NOMO-1 treated with dmso at 0.1 percent for 144 hours (cell line): ENCODE results near the gene HYAL1.
"Not testable (repeated sequence)": the region's sequence is repeated elsewhere in the genome, so short reads cannot be mapped to it uniquely, and the experiment has no call there.

Experiments
- DNase-seq: peaks from one replicate; lab custom pipeline; 2025; ENCODE audit not compliant: unreplicated experiment; lab: John Stamatoyannopoulos, UW

Gene HYAL1

GRCh38 chr3:50263478-50264382, 39.6 kb downstream of the HYAL1 start:
- no peak for DNase-seq

GRCh38 chr3:50262778-50263177, 40.6 kb downstream of the HYAL1 start:
- no peak for DNase-seq

GRCh38 chr3:50262200-50262599, 41.2 kb downstream of the HYAL1 start:
- DNase-seq, result not testable (repeated sequence)

GRCh38 chr3:50261505-50261904, 41.9 kb downstream of the HYAL1 start:
- DNase-seq, result no peak

GRCh38 chr3:50260942-50261441, 42.4 kb downstream of the HYAL1 start:
- DNase-seq, result no peak

GRCh38 chr3:50260027-50260941, 43.1 kb downstream of the HYAL1 start:
- peak; percentile 64 for DNase-seq

GRCh38 chr3:50259432-50260026, 43.8 kb downstream of the HYAL1 start:
- no peak for DNase-seq

GRCh38 chr3:50258979-50259378, 44.4 kb downstream of the HYAL1 start:
- DNase-seq, result no peak

- DNase-seq, result no peak
Observed at GRCh38 chr3:50258029-50258680, 45.2 kb downstream of the HYAL1 start.

GRCh38 chr3:50256978-50257890, 46.1 kb downstream of the HYAL1 start:
- no peak for DNase-seq

GRCh38 chr3:50255251-50255615, 48.1 kb downstream of the HYAL1 start:
- DNase-seq, result no peak

GRCh38 chr3:50254577-50255250, 48.7 kb downstream of the HYAL1 start:
- DNase-seq, result no peak

- DNase-seq, result no peak
Observed at GRCh38 chr3:50251220-50251619, 52.2 kb downstream of the HYAL1 start.

GRCh38 chr3:50250514-50250913, 52.9 kb downstream of the HYAL1 start:
- DNase-seq, result no peak
